MCF 10A (cell line): ENCODE measurements around the gene SAP30BP. TPM values are rescaled to one million over a fixed set of nuclear protein-coding genes. Genes with fewer than 3 reads are reported as not detected.

Source experiments
- BruUV-seq: library from RNA; stranded (reverse); fragments of 400-500 nt; replicated peaks from 2 replicates; lab custom pipeline; 2021; lab: Mats Ljungman, UMichigan
- CTCF ChIA-PET: fragments of 300-600 bp; sonication (Branson Sonifier 250); formaldehyde crosslinking; extraction: SDS; loops from one replicate; lab custom pipeline; 2021; ENCODE audit warnings: antibody characterized with exemption, inconsistent platforms; lab: Yijun Ruan, JAX
- POLR2A ChIA-PET: fragments of 300-600, 350-650 bp; sonication (Branson Sonifier 250); formaldehyde crosslinking; extraction: SDS; loops from one replicate; lab custom pipeline; 2020; ENCODE audit warnings: antibody characterized with exemption, inconsistent platforms; lab: Yijun Ruan, JAX
- DNase-seq: peaks from one replicate; pipeline ENCODE4 v3.0.0-alpha.2; 2018; ENCODE audit not compliant: unreplicated experiment
- H3K27ac Mint-ChIP-seq: one replicate; pipeline ENCODE4 v1.8.0; 2022; ENCODE audit warnings: mild to moderate bottlenecking, low read depth, mixed read lengths; ENCODE audit not compliant: unreplicated experiment
- H3K27me3 Mint-ChIP-seq: one replicate; pipeline ENCODE4 v1.8.0; 2022; ENCODE audit warnings: mixed read lengths; ENCODE audit not compliant: insufficient read depth, unreplicated experiment
- H3K36me3 Mint-ChIP-seq: one replicate; pipeline ENCODE4 v1.8.0; 2022; ENCODE audit warnings: mild to moderate bottlenecking, moderate library complexity, mixed read lengths; ENCODE audit not compliant: insufficient read depth, unreplicated experiment
- H3K4me1 Mint-ChIP-seq: one replicate; pipeline ENCODE4 v1.8.0; 2022; ENCODE audit warnings: mixed read lengths; ENCODE audit not compliant: insufficient read depth, unreplicated experiment
- H3K4me3 Mint-ChIP-seq: one replicate; pipeline ENCODE4 v1.8.0; 2022; ENCODE audit warnings: mild to moderate bottlenecking, moderate library complexity, mixed read lengths; ENCODE audit not compliant: unreplicated experiment
- H3K9me3 Mint-ChIP-seq: one replicate; pipeline ENCODE4 v1.8.0; 2022; ENCODE audit warnings: mixed read lengths; ENCODE audit not compliant: unreplicated experiment
- intact Hi-C: fragments of 100-400 bp; cut with micrococcal nuclease; formaldehyde crosslinking; loops from 2 replicates; pipeline ENCODE4 v1.14.1; 2022
- total RNA-seq: library from RNA; stranded (reverse); gene quantifications from 2 replicates; pipeline ENCODE4 v1.2.3, GENCODE V29; 2022
- TF ChIP-seq, protein P1 (sequence below): fragments of 200-600 bp; IDR thresholded peaks from one replicate; pipeline ENCODE4 v1.8.0; 2022; ENCODE audit warnings: antibody characterized with exemption, mild to moderate bottlenecking; ENCODE audit not compliant: unreplicated experiment

SAP30BP gene
- total RNA-seq, 1 experiment from 2014 or later: 123 TPM

DNA sequence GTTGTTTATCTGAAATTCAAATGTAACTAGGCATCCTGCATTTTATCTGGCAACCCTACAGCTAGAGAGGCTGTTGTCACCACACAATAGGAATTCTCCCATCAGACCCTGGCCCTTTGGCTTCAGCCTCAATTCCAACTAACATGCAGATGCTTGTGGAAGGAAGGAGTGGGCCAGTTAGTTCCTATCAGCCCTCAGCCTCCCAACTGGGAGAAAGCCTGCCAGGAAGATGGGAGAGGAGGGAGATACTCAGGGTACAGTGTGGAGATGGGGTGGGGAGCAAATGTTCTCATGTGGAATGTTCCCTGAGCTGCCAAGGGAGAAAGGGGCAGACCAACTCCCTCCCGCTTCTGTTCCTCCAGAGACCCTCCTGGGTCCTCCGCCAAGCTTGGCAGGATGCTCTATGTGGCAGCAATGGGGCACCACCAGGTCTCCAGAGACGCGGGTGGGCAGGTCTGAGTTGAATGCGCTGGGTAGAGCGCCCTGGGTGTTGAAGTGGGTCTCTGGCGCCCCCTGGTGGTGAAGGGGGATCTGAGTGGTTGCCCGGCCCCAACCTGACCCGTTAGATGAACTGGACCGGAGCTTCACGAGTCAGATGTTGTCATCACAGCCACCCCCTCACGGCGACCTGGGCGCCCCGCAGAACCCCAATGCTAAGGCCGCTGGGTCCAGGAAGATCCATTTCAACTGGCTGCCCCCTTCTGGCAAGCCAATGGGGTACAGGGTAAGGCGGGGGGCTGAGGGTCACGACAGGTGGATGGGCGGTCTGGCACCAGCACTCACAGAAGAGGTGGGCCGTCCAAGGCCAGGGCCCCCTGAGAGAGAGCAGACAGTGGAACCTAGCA lies 82.6 kb downstream of the SAP30BP start:
- DNase-seq: peak; percentile 68
- intact Hi-C loops: loop anchor here (5.0 kb wide), 1 partner anchor 322 kb away; no protein-coding TSS in a partner anchor
- CTCF ChIA-PET: interaction anchor here (0.7 to 7.1 kb wide), 17 partner anchors 8 to 128 kb away, joined by 3 to 152 read pairs (median 8); partner anchors contain the start of genes GALK1, ITGB4 and SMIM5
- H3K36me3 Mint-ChIP-seq: peaks cover 91% of the 10 kb centered on the region
- peaks cover 9% of the 10 kb centered on the region for H3K4me1 Mint-ChIP-seq
- H3K27me3 Mint-ChIP-seq: no peaks in the 10 kb centered on the region
- TF ChIP-seq, protein P1, sequence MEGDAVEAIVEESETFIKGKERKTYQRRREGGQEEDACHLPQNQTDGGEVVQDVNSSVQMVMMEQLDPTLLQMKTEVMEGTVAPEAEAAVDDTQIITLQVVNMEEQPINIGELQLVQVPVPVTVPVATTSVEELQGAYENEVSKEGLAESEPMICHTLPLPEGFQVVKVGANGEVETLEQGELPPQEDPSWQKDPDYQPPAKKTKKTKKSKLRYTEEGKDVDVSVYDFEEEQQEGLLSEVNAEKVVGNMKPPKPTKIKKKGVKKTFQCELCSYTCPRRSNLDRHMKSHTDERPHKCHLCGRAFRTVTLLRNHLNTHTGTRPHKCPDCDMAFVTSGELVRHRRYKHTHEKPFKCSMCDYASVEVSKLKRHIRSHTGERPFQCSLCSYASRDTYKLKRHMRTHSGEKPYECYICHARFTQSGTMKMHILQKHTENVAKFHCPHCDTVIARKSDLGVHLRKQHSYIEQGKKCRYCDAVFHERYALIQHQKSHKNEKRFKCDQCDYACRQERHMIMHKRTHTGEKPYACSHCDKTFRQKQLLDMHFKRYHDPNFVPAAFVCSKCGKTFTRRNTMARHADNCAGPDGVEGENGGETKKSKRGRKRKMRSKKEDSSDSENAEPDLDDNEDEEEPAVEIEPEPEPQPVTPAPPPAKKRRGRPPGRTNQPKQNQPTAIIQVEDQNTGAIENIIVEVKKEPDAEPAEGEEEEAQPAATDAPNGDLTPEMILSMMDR: peak; percentile 84
- BruUV-seq: no TSS peak
- POLR2A ChIA-PET: interaction anchor here (0.7 to 7.2 kb wide), 10 partner anchors 10 to 117 kb away, joined by 3 to 109 read pairs (median 4); partner anchors contain the start of genes GALK1, RECQL5, SAP30BP and SMIM5
- no peak overlapping the region for H3K27ac Mint-ChIP-seq
- no peaks in the 10 kb centered on the region for H3K9me3 Mint-ChIP-seq
- H3K4me3 Mint-ChIP-seq: no peak overlapping the region

DNA sequence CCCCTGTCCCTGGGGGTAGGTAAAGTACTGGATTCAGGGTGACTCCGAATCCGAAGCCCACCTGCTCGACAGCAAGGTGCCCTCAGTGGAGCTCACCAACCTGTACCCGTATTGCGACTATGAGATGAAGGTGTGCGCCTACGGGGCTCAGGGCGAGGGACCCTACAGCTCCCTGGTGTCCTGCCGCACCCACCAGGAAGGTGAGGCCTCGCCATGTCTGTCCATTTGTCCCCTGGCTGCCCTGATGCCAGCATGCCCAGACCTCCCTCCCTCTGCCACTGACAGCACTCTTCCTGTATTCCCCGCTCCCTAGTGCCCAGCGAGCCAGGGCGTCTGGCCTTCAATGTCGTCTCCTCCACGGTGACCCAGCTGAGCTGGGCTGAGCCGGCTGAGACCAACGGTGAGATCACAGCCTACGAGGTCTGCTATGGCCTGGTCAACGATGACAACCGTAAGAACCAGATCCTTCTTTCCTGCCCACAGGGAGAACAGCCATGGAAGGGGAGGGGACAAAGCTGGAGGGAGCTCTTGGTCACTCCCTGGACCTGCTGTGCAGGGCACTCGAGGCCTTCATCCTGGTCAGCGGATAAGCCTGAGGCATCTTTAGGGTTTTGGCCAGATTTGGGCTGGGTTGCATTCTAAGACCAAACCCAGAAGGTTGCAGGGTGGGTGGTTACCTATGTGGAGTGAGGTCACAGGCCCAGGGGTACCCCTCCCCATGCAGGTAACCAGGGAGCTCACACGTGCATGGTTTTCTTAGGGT lies 83.7 kb downstream of the SAP30BP start:
- TF ChIP-seq, protein P1: no peak
- TSS peak; percentile 46 for BruUV-seq
- H3K27ac Mint-ChIP-seq: no peak overlapping the region
- intact Hi-C loops: no loop called here
- H3K27me3 Mint-ChIP-seq: no peaks in the 10 kb centered on the region
- H3K4me1 Mint-ChIP-seq: peaks cover 11% of the 10 kb centered on the region
- no peak overlapping the region for H3K4me3 Mint-ChIP-seq
- H3K36me3 Mint-ChIP-seq: peaks cover 95% of the 10 kb centered on the region
- CTCF ChIA-PET: interaction anchor here (0.7 to 7.1 kb wide), 11 partner anchors 9 to 149 kb away, joined by 3 to 152 read pairs (median 10); partner anchors contain the start of genes GALK1, SMIM5 and TRIM47
- DNase-seq: no peak
- no peaks in the 10 kb centered on the region for H3K9me3 Mint-ChIP-seq
- POLR2A ChIA-PET: interaction anchor here (0.6 to 7.2 kb wide), 6 partner anchors 9 to 83 kb away, joined by 3 to 109 read pairs (median 4); partner anchors contain the start of gene GALK1

DNA sequence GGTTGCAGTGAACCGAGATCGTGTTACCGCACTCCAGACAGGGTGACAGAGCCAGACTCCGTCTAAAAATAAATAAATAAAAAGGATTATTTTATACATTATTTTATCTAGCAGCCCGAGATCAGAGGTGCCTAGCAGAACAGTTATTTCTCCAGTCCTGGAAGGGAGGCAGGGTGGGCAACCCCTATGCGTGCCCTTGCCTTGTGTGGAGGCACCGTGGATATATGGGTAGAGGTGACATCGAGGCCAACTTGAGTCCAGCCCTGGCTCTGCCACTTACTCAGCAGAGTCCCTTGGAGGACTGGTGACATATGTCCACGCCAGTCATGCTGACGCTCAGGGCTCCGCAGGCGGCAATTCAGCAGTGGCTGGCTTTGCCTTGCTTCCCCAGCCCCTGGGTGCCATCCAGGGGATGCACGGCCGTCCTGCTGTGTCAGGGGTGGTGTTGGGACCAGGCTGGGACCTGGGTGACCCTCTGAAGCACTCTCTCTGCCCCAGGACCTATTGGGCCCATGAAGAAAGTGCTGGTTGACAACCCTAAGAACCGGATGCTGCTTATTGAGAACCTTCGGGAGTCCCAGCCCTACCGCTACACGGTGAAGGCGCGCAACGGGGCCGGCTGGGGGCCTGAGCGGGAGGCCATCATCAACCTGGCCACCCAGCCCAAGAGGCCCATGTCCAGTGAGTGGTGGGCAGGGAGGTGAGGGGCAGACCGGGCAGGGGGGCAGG lies 84.7 kb downstream of the SAP30BP start:
- Mint-ChIP-seq H3K4me1 (peaks cover 11% of the 10 kb centered on the region), H3K27ac (peak overlapping the region; percentile 59), H3K9me3 (no peaks in the 10 kb centered on the region), H3K27me3 (no peaks in the 10 kb centered on the region), H3K4me3 (no peak overlapping the region), H3K36me3 (peaks cover 95% of the 10 kb centered on the region)
- TF ChIP-seq, protein P1: no peak
- intact Hi-C loops: no loop called here
- ChIA-PET POLR2A (interaction anchor here (1.1 to 7.2 kb wide), 4 partner anchors 8 to 77 kb away, joined by 3 to 109 read pairs (median 6); no protein-coding TSS in a partner anchor), CTCF (interaction anchor here (0.6 to 7.1 kb wide), 6 partner anchors 63 to 150 kb away, joined by 3 to 152 read pairs (median 6); partner anchors contain the start of gene SMIM5)
- DNase-seq: no peak
- BruUV-seq: no TSS peak
